Mucosa of descending colon (tissue), 3 donors: ENCODE measurements around the gene BAG3. TPM values are rescaled to one million over a fixed set of nuclear protein-coding genes. Genes with fewer than 3 reads are reported as not detected.

ENCODE experiments used
- ATAC-seq: fragments of 200-7000 bp; cut with Tn5 transposase; one replicate; pipeline ENCODE4 v1.9.1; 2020; ENCODE audit warnings: mild to moderate bottlenecking, moderate library complexity
- DNase-seq, 3 donors: peaks; one replicate each; pipeline ENCODE4 v3.0.0-alpha.2; 2020
- H3K36me3 ChIP-seq: fragments of 200-600 bp; one replicate; pipeline ENCODE4 v1.8.0; 2021; ENCODE audit warnings: low read depth, mild to moderate bottlenecking
- H3K4me1 ChIP-seq: fragments of 200-600 bp; one replicate; pipeline ENCODE4 v1.8.0; 2021; ENCODE audit warnings: low read depth, mild to moderate bottlenecking
- H3K4me3 ChIP-seq: fragments of 200-600 bp; one replicate; pipeline ENCODE4 v1.8.0; 2021; ENCODE audit warnings: mild to moderate bottlenecking
- H3K9me3 ChIP-seq: fragments of 200-600 bp; one replicate; pipeline ENCODE4 v1.8.0; 2021; ENCODE audit warnings: mild to moderate bottlenecking
- CTCF ChIP-seq: fragments of 200-600 bp; IDR thresholded peaks from one replicate; pipeline ENCODE4 v1.8.0; 2022; ENCODE audit warnings: antibody characterized with exemption, mild to moderate bottlenecking
- intact Hi-C, 2 donors: fragments of 100-400 bp; cut with DNase I in 1 of 2; cut with micrococcal nuclease in 1 of 2; formaldehyde crosslinking; loops; one replicate each; pipeline versions ENCODE4 v1.11.0 to v1.11.1; 2022; cut with DNase I, micrococcal nuclease
- total RNA-seq, 3 donors: library from RNA; stranded (reverse); fragmentation: NEBNext Ultra II Directional in 2 of 3; extraction: Animal tissue kit (Norgen Biotek cat#: 25700) in 2 of 3; gene quantifications; one replicate each; pipeline versions ENCODE4 v1.2.1 to v1.2.4, GENCODE V29; 2021 to 2023
- donor health status: DM: no; HTN: no; CAD: no; lungs with moderate emphysema.
- donor health status: DM: no; HTN: no; CAD: no.
- donor health status: DM: no; HTN: yes; CAD: no.

The BAG3 gene
- total RNA-seq, 3 donors from 2014 or later = 15.4 to 55.9 (median 26.3) TPM

DNA sequence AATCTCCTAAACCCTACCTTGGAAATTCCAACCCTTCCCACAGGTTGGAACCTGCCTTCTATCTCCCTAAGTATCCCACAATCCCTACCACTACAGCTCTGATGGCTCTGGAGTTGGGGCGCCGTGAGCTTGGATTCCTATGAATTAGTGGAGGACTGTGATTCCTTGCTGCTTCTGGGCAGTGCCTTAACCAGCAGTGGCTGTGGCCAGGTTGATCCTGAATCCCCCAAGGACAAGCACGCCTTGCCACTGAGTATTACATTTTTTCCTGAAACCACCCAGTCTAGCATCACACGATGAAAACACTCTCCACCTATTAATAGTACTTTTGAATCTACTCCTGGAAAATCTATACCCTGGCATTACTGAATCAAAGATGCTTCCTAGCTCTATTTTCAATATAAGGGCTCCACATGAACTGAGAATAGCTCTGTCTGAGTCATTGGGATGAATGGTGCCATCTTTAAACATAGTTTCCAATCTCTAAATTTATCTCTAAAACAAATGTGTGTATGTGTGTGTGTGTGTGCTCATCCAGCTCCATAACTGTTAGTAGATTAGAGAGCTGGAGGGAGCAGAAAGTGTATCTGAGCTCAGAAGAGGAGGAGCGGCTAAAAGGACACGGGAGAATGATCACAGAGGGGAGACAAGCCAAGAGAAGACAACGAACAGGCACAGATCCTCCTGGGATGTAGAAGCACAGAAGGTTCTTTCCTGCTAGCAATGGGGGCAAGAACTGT lies 62.7 kb downstream of the BAG3 start:
- no peaks in the 10 kb centered on the region for H3K4me1 ChIP-seq
- H3K4me3 ChIP-seq = no peak overlapping the region
- no peaks in the 10 kb centered on the region for H3K9me3 ChIP-seq
- DNase-seq = no peak
- ATAC-seq = no peak
- intact Hi-C loops = no loop called here
- H3K36me3 ChIP-seq = no peaks in the 10 kb centered on the region
- TF ChIP-seq CTCF = no peak

- no peak for DNase-seq
- no peak for TF ChIP-seq CTCF
- intact Hi-C loops = no loop called here
- Histone ChIP-seq H3K4me1 (no peaks in the 10 kb centered on the region), H3K9me3 (no peaks in the 10 kb centered on the region), H3K4me3 (no peak overlapping the region), H3K36me3 (no peaks in the 10 kb centered on the region)
- ATAC-seq = no peak
Measured at GRCh38 chr10:119714484-119714816, 63.3 kb downstream of the BAG3 start.

- intact Hi-C loops = no loop called here
- Histone ChIP-seq H3K4me3 (no peak overlapping the region), H3K9me3 (no peaks in the 10 kb centered on the region), H3K36me3 (no peaks in the 10 kb centered on the region), H3K4me1 (no peaks in the 10 kb centered on the region)
- ATAC-seq = no peak
- DNase-seq = peak in 1 of 3 donors; percentile 13
- no peak for TF ChIP-seq CTCF
Measured at GRCh38 chr10:119715628-119716505, 64.7 kb downstream of the BAG3 start.

DNA sequence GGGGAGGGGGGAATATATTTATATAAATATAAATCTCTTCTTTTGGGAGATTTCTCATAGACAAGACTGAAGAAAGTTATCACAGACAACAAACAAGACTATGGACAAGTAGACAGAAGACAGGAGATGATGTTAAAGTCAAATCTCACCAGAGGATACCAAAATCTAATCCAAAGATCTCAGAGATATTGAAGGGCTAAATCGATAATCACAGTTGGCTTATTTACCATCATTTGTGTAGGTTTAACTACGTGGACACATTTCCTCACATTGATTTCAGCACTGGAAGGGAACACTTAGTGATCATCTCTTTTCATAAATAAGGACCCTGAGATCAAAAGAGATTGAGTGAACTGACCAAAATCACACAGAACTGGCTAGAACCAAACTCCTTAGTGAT lies 72.0 kb downstream of the BAG3 start:
- no peak for ATAC-seq
- Histone ChIP-seq H3K4me3 (no peak overlapping the region), H3K36me3 (no peaks in the 10 kb centered on the region), H3K9me3 (no peaks in the 10 kb centered on the region), H3K4me1 (peaks cover 15% of the 10 kb centered on the region)
- TF ChIP-seq CTCF = no peak
- no peak for DNase-seq
- intact Hi-C loops = no loop called here

GRCh38 chr10:119723624-119724023 lies 72.4 kb downstream of the BAG3 start:
- H3K9me3 ChIP-seq = no peaks in the 10 kb centered on the region
- TF ChIP-seq CTCF = no peak
- intact Hi-C loops = no loop called here
- peaks cover 15% of the 10 kb centered on the region for H3K4me1 ChIP-seq
- H3K36me3 ChIP-seq = no peaks in the 10 kb centered on the region
- no peak overlapping the region for H3K4me3 ChIP-seq
- DNase-seq = no peak
- ATAC-seq = no peak
